Mucosa of gallbladder (tissue), 1 donor: ENCODE data around the gene DEDD. TPM values are rescaled to one million over a fixed set of nuclear protein-coding genes. Genes with fewer than 3 reads are reported as not detected.

ENCODE experiments used
- DNase-seq: peaks from one replicate; pipeline ENCODE4 v3.0.0-alpha.2; 2020; ENCODE audit warnings: low spot score
- total RNA-seq: library from RNA; stranded (reverse); gene quantifications from one replicate; pipeline ENCODE4 v1.2.1, GENCODE V29; 2021
- donor health status: DM: no; HTN: no; CAD: no.

The DEDD gene
- total RNA-seq, 1 donor from 2014 or later, result 38.7 TPM

GRCh38 chr1:161073474-161074121, 58.9 kb downstream of the DEDD start:
- DNase-seq, result peak; percentile 54

DNA sequence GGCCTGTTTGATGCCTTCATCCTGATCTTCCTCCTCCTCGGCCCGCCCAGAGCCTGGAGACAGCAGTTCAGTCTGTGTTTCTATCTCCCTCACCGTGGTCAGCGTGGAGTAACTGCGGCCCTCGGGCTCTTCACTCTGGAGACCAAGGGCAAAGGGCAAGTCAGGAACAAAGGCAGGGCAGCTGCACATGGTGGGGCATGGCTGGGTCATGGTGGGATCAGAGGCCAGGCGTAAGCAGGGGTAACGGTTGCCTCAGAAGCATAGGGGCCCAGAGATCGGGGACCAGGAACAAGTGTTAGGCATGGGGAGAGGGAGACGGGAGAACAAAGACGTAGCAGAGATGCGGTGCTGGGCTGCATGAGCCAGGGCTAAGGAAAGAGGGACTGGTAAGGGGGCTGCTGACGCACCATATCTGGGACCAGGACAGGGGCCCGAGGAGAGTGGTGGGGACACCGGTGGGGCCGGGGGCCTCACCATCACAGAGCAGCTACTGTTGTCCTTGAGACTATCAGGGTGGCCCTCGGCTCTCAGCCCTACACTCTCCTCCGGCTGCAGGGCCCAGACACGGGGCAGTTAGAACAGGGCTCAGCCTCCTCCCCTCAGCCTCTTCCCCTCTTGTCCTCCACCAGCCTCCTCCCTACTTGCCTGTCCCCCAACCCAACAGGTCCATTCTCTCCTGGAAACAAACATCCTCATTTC, 59.6 kb downstream of the DEDD start:
- DNase-seq, result no peak

DNA sequence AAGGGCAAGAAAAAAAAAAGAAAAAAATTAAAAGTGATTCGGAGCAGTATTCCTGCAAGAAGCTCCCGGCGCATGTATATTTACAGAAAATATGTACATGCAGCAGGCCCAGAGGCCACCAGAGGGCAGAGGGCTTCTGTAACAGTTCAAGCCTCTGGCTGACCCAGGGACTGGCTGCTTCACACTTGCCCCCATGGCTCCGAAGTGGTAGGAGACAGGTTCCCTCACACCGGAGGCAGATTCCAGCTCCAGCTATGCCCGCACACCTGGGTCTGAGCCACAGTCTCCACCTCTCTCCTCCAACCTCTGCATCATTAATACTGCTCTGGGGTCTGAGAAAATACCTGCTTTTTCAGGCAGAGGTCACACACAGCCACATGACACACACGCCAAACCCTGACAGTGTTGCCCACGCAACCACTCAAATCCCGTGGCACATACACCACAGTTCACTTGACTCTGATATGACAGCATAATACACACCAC, 60.5 kb downstream of the DEDD start:
- no peak for DNase-seq

Other genes with a start within 250 kb of the DEDD start
- gene ITLN1, start 247.5 kb downstream of the DEDD start, total RNA-seq, result 0.29 TPM
- gene ITLN2, start 177.9 kb downstream of the DEDD start, total RNA-seq, result not detected
- 173 TPM for gene F11R, start 111.5 kb downstream of the DEDD start, total RNA-seq
- gene TSTD1, start 93.7 kb downstream of the DEDD start, total RNA-seq, result 70.9 TPM
- 58.8 TPM for gene USF1, start 86.7 kb downstream of the DEDD start, total RNA-seq
- 16.2 TPM for gene ARHGAP30, start 62.8 kb downstream of the DEDD start, total RNA-seq
- gene NECTIN4, start 43.1 kb downstream of the DEDD start, total RNA-seq, result 20.3 TPM
- gene KLHDC9, start 34.3 kb downstream of the DEDD start, total RNA-seq, result 14.3 TPM
- 35.4 TPM for gene PFDN2, start 14.6 kb downstream of the DEDD start, total RNA-seq
- gene NIT1, start 14.6 kb downstream of the DEDD start, total RNA-seq, result 67.6 TPM
- gene UFC1, start 21.3 kb upstream of the DEDD start, total RNA-seq, result 114 TPM
- 42.4 TPM for gene USP21, start 26.8 kb upstream of the DEDD start, total RNA-seq
- gene PPOX, start 33.8 kb upstream of the DEDD start, total RNA-seq, result 25.6 TPM
- gene B4GALT3, start 44.8 kb upstream of the DEDD start, total RNA-seq, result 36.4 TPM
- gene ADAMTS4, start 66.4 kb upstream of the DEDD start, total RNA-seq, result 7.3 TPM
- 82.5 TPM for gene NDUFS2, start 69.7 kb upstream of the DEDD start, total RNA-seq
- 31.5 TPM for gene FCER1G, start 82.6 kb upstream of the DEDD start, total RNA-seq
- gene APOA2, start 91.0 kb upstream of the DEDD start, total RNA-seq, result 5.1 TPM
- gene TOMM40L, start 93.4 kb upstream of the DEDD start, total RNA-seq, result 15.1 TPM
- gene NR1I3, start 105.5 kb upstream of the DEDD start, total RNA-seq, result not detected
- gene PCP4L1, start 126.1 kb upstream of the DEDD start, total RNA-seq, result 17.7 TPM
- 9.0 TPM for gene MPZ, start 177.3 kb upstream of the DEDD start, total RNA-seq
- 203 TPM for gene SDHC, start 181.7 kb upstream of the DEDD start, total RNA-seq
- gene CFAP126, start 235.2 kb upstream of the DEDD start, total RNA-seq, result not detected